Endodermal cell (in vitro differentiated cells): ENCODE results near the gene TBC1D23. TPM values are rescaled to one million over a fixed set of nuclear protein-coding genes. Genes with fewer than 3 reads are reported as not detected.
"Not testable (repeated sequence)": the region's sequence is repeated elsewhere in the genome, so short reads cannot be mapped to it uniquely, and the experiment has no call there.

Experiments used
- DNase-seq: peaks from one replicate; pipeline ENCODE4 v3.0.0-alpha.2; 2017
- H3K27ac ChIP-seq: 2 replicates; pipeline ENCODE4 v1.5.1; 2013; ENCODE audit warnings: mild to moderate bottlenecking, low read depth, low read length, moderate library complexity
- H3K27me3 ChIP-seq: 2 replicates; pipeline ENCODE4 v1.6.1; 2013; ENCODE audit warnings: mild to moderate bottlenecking, low read length, moderate library complexity; ENCODE audit not compliant: insufficient read depth, control insufficient read depth, poor library complexity, severe bottlenecking
- H3K36me3 ChIP-seq: 2 replicates; pipeline ENCODE4 v1.7.0; 2013; ENCODE audit warnings: mild to moderate bottlenecking, low read length, moderate library complexity; ENCODE audit not compliant: control insufficient read depth, insufficient read depth
- H3K4me1 ChIP-seq: one replicate; pipeline ENCODE4 v1.7.0; 2013; ENCODE audit warnings: low read length; ENCODE audit not compliant: control insufficient read depth, insufficient read depth
- H3K4me3 ChIP-seq: 2 replicates; pipeline ENCODE4 v1.5.1; 2013; ENCODE audit warnings: mild to moderate bottlenecking, low read length, moderate library complexity
- H3K9ac ChIP-seq: 2 replicates; pipeline ENCODE4 v1.6.1; 2013; ENCODE audit warnings: mild to moderate bottlenecking, low read length, moderate library complexity; ENCODE audit not compliant: poor library complexity, severe bottlenecking; ENCODE audit errors: extremely low read depth
- H3K9me3 ChIP-seq: 2 replicates; pipeline ENCODE4 v1.6.1; 2013; ENCODE audit warnings: mild to moderate bottlenecking, low read length, moderate library complexity; ENCODE audit not compliant: control insufficient read depth
- H3K27ac Mint-ChIP-seq: 2 replicates; pipeline ENCODE4 v1.8.0; 2020; ENCODE audit warnings: mixed read lengths
- H3K27me3 Mint-ChIP-seq: 2 replicates; pipeline ENCODE4 v1.8.0; 2021; ENCODE audit warnings: mild to moderate bottlenecking, mixed read lengths; ENCODE audit not compliant: insufficient read depth
- H3K36me3 Mint-ChIP-seq: 2 replicates; pipeline ENCODE4 v1.8.0; 2020; ENCODE audit warnings: low read depth, mixed read lengths
- H3K4me1 Mint-ChIP-seq: 2 replicates; pipeline ENCODE4 v1.8.0; 2020; ENCODE audit warnings: mixed read lengths
- H3K4me3 Mint-ChIP-seq: 2 replicates; pipeline ENCODE4 v1.8.0; 2020; ENCODE audit warnings: mild to moderate bottlenecking, moderate library complexity, mixed read lengths
- H3K9me3 Mint-ChIP-seq: 2 replicates; pipeline ENCODE4 v1.8.0; 2020; ENCODE audit warnings: mild to moderate bottlenecking, mixed read lengths
- CTCF ChIP-seq: fragments of 200-600 bp; sonication (generic); conservative IDR thresholded peaks from 2 replicates; pipeline ENCODE4 v1.5.0; 2021; ENCODE audit warnings: antibody characterized with exemption, mild to moderate bottlenecking
- WGBS, 2 experiments: methylation state at CpG; one replicate each; pipeline versions ENCODE4 v1.1.5 to v1.1.7; 2013; ENCODE audit warnings: missing lambda C conversion rate in 2 of 2, mixed read lengths in 1 of 2; ENCODE audit not compliant: insufficient coverage in 1 of 2, insufficient read length in 1 of 2; 5-methylcytosine and 5-hydroxymethylcytosine counted together
- total RNA-seq, 2 donors: library from RNA; stranded (reverse); fragmentation: NEBNext Ultra II Directional in 1 of 2; extraction: Animal tissue kit (Norgen Biotek cat#: 25700) in 1 of 2; gene quantifications; 2 replicates in 1 of 2; 3 replicates in 1 of 2; pipeline ENCODE4 v1.2.1, GENCODE V29; 2021

Gene TBC1D23
- total RNA-seq, 2 donors from 2014 or later, result 30.9 to 32.0 TPM

GRCh38 chr3:100325827-100326226, 65.0 kb downstream of the TBC1D23 start:
- Histone ChIP-seq H3K27me3 (no peaks in the 10 kb centered on the region), H3K4me3 (no peak overlapping the region), H3K27ac (no peak overlapping the region), H3K9ac (no peak overlapping the region), H3K4me1 (peaks cover 6% of the 10 kb centered on the region), H3K36me3 (peaks cover 33% of the 10 kb centered on the region), H3K9me3 (peaks cover 11% of the 10 kb centered on the region)
- Mint-ChIP-seq H3K27ac (no peak overlapping the region), H3K4me1 (peaks cover 5% of the 10 kb centered on the region), H3K9me3 (peaks cover 18% of the 10 kb centered on the region), H3K36me3 (peaks cover 23% of the 10 kb centered on the region), H3K4me3 (no peak overlapping the region), H3K27me3 (no peaks in the 10 kb centered on the region)
- no peak for DNase-seq
- TF ChIP-seq CTCF, result no peak

- not testable (repeated sequence) for H3K27ac Mint-ChIP-seq, H3K4me1 Mint-ChIP-seq, H3K27me3 Mint-ChIP-seq, H3K9ac ChIP-seq, H3K4me3 Mint-ChIP-seq, H3K27me3 ChIP-seq, H3K4me3 ChIP-seq, H3K4me1 ChIP-seq, DNase-seq, H3K27ac ChIP-seq
- Mint-ChIP-seq H3K36me3 (peaks cover 21% of the 10 kb centered on the region), H3K9me3 (peaks cover 18% of the 10 kb centered on the region)
- whole genome bisulfite sequencing, 2 experiments, result 94 to 100% methylated on average over 5 of the region's 5 CpGs
- H3K36me3 ChIP-seq, result peaks cover 24% of the 10 kb centered on the region
- H3K9me3 ChIP-seq, result peaks cover 11% of the 10 kb centered on the region
Observed at GRCh38 chr3:100327377-100327776, 66.6 kb downstream of the TBC1D23 start.

DNA sequence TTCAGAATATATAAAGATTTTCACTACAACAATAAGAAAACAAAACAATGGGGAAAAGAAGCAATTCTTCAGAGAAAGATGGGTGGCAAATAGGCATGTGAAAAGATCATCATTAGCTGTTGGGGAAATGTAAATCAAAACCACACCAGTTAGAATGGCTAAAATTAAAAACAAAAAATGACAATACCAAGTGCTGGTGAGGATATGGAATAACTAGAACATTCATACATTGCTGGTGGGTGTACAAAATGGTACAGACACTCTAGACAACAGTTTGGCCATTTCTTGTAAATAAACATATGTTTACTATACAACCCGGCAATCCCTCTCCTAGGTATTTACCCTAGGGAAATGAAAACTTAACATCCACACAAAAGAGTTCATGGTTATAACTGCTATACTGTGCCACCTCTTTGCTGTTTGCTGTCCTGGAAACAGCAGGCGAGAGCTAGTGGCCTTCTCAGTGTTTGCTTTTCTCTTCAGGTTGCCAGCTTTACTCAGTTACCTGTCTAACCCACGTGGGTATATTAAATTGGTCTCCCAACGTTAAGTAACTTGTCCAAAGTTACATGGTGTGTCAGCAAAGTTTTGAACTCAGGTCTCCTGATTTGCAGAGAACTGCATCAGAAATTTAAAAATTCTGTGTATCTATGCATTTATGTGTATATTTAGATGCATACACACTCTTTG, 69.2 kb downstream of the TBC1D23 start:
- Histone ChIP-seq H3K4me3 (no peak overlapping the region), H3K27me3 (no peaks in the 10 kb centered on the region), H3K9ac (no peak overlapping the region), H3K4me1 (peaks cover 6% of the 10 kb centered on the region), H3K9me3 (peaks cover 11% of the 10 kb centered on the region), H3K36me3 (peaks cover 18% of the 10 kb centered on the region), H3K27ac (no peak overlapping the region)
- H3K27ac Mint-ChIP-seq, result no peak overlapping the region
- peaks cover 3% of the 10 kb centered on the region for H3K27me3 Mint-ChIP-seq
- H3K4me1 Mint-ChIP-seq, result peaks cover 10% of the 10 kb centered on the region
- WGBS, 2 experiments, result 88 to 90% methylated on average over 4 of the region's 4 CpGs
- peaks cover 21% of the 10 kb centered on the region for H3K36me3 Mint-ChIP-seq
- H3K9me3 Mint-ChIP-seq, result peaks cover 18% of the 10 kb centered on the region
- DNase-seq, result no peak
- no peak for TF ChIP-seq CTCF
- H3K4me3 Mint-ChIP-seq, result no peak overlapping the region

GRCh38 chr3:100330651-100331050, 69.9 kb downstream of the TBC1D23 start:
- WGBS, 2 experiments, result 97 to 100% methylated on average over 2 to 5 of the region's 5 CpGs
- H3K36me3 Mint-ChIP-seq, result peaks cover 19% of the 10 kb centered on the region

More at GRCh38 chr3:100330651-100331050, 69.9 kb downstream of the TBC1D23 start:
- peaks cover 17% of the 10 kb centered on the region for H3K4me1 Mint-ChIP-seq
- H3K27me3 Mint-ChIP-seq, result peaks cover 3% of the 10 kb centered on the region
- no peak overlapping the region for H3K9ac ChIP-seq
- no peak overlapping the region for H3K4me3 ChIP-seq
- peaks cover 8% of the 10 kb centered on the region for H3K4me1 ChIP-seq
- no peak overlapping the region for H3K27ac Mint-ChIP-seq
- no peaks in the 10 kb centered on the region for H3K27me3 ChIP-seq
- DNase-seq, result no peak
- peaks cover 13% of the 10 kb centered on the region for H3K36me3 ChIP-seq
- H3K9me3 Mint-ChIP-seq, result peaks cover 18% of the 10 kb centered on the region
- H3K4me3 Mint-ChIP-seq, result no peak overlapping the region
- no peak for TF ChIP-seq CTCF
- H3K27ac ChIP-seq, result no peak overlapping the region
- H3K9me3 ChIP-seq, result peaks cover 11% of the 10 kb centered on the region
